Activated naive CD4-positive, alpha-beta T cell treated with anti-CD3 and anti-CD28 coated beads for 36 hours (primary cell): ENCODE data around the gene SPRTN. TPM values are rescaled to one million over a fixed set of nuclear protein-coding genes. Genes with fewer than 3 reads are reported as not detected.

Experiments used
- CTCF ChIA-PET: fragments of 350-600 bp; sonication (Branson Sonifier 250); formaldehyde crosslinking; loops from one replicate; lab custom pipeline; 2021; ENCODE audit warnings: antibody characterized with exemption; lab: Charles Lee
- DNase-seq: peaks from one replicate; pipeline ENCODE4 v3.0.0-alpha.2; 2020
- H3K27ac Mint-ChIP-seq: one replicate; pipeline ENCODE4 v1.8.0; 2021; ENCODE audit warnings: mild to moderate bottlenecking, mixed read lengths
- H3K27me3 Mint-ChIP-seq: one replicate; pipeline ENCODE4 v1.8.0; 2021; ENCODE audit warnings: low read depth, mixed read lengths
- H3K36me3 Mint-ChIP-seq: one replicate; pipeline ENCODE4 v1.8.0; 2021; ENCODE audit warnings: low read depth, mixed read lengths
- H3K4me1 Mint-ChIP-seq: one replicate; pipeline ENCODE4 v1.8.0; 2021; ENCODE audit warnings: low read depth, mixed read lengths
- H3K4me3 Mint-ChIP-seq: one replicate; pipeline ENCODE4 v1.8.0; 2021; ENCODE audit warnings: mild to moderate bottlenecking, moderate library complexity, mixed read lengths
- H3K9me3 Mint-ChIP-seq: one replicate; pipeline ENCODE4 v1.8.0; 2021; ENCODE audit warnings: mixed read lengths
- intact Hi-C: fragments of 100-400 bp; cut with micrococcal nuclease; formaldehyde crosslinking; loops from one replicate; pipeline ENCODE4 v1.15.1; 2023
- total RNA-seq, 2 experiments: library from RNA; stranded (reverse); gene quantifications; one replicate each; pipeline ENCODE4 v1.2.3, GENCODE V29; 2021

SPRTN gene, protein sequence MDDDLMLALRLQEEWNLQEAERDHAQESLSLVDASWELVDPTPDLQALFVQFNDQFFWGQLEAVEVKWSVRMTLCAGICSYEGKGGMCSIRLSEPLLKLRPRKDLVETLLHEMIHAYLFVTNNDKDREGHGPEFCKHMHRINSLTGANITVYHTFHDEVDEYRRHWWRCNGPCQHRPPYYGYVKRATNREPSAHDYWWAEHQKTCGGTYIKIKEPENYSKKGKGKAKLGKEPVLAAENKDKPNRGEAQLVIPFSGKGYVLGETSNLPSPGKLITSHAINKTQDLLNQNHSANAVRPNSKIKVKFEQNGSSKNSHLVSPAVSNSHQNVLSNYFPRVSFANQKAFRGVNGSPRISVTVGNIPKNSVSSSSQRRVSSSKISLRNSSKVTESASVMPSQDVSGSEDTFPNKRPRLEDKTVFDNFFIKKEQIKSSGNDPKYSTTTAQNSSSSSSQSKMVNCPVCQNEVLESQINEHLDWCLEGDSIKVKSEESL
- 1 to 10 TPM; 6.0 to 9.1 TPM for total RNA-seq

DNA sequence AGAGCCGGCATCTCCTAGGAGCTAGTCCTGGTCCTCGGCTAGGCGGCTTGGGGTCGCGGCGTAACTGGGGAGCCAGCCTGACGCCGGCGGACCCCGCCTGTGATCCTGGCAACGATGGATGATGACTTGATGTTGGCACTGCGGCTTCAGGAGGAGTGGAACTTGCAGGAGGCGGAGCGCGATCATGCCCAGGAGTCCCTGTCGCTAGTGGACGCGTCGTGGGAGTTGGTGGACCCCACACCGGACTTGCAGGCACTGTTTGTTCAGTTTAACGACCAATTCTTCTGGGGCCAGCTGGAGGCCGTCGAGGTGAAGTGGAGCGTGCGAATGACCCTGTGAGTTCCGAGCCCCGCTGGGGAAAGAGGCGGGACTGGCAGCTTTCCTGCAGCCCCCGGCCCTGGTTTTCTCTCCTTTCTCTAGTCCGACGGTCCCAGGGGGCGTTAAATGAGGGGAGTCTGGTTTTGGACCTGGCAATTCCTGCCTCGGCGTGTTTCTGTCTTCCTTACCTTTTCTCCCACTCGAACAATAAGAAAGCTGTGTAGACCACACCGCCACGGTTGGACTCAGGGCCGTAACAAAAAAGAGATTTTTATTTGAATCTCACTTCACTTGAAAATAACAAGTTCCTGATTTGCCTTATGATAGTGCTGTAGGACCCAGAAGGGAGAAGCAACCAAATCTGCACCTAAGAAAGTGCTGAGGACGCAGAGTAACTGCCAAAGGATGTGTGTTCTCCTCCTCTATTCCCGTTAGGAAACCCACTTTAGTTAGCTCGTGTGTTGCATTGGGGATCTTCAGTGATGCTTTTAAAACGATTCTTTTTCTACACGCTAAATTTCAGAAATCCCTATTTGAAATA, at the start of gene SPRTN:
SPRTN (plus strand) TSS at position 24 of the 859 bp plus-strand sequence; CDS start at position 115, 91 bp downstream.
- Mint-ChIP-seq H3K27me3 (no peaks in the 10 kb centered on the region), H3K36me3 (peaks cover 33% of the 10 kb centered on the region), H3K4me1 (peaks cover 49% of the 10 kb centered on the region), H3K4me3 (peak within 1 kb of the TSS; percentile 100), H3K27ac (peak within 1 kb of the TSS; percentile 97), H3K9me3 (peaks cover 3% of the 10 kb centered on the region)
- CTCF ChIA-PET: interaction anchor here (0.6 to 4.4 kb wide), 9 partner anchors 17 to 267 kb away, joined by 3 to 24 read pairs (median 3); no protein-coding TSS in a partner anchor
- intact Hi-C loops: loop anchor here (1.0 to 5.0 kb wide), 8 partner anchors 66 to 1464 kb away; partner anchors contain the start of genes ARV1, GNPAT, TSNAX and TTC13
- no peak for DNase-seq

DNA sequence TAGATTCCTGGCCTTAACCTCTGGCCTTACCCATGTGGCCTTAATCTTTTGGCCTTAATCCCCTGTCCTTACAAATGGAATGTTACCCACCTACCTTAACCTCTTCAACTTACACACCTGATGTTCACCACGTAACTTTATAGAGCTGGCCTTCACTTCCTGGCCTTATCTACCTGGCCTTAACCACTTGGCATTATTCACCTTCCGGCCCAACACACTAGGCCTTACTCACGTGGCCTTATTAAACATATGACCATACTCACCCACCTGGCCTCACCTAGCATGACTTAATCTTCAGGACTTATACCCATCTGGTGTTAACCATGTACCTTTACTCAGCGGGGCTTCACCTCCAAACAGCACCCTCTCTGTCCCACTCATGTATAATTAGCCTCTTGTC, 42.2 kb upstream of the SPRTN start:
- Mint-ChIP-seq H3K4me1 (no peaks in the 10 kb centered on the region), H3K27me3 (no peaks in the 10 kb centered on the region), H3K27ac (no peak overlapping the region), H3K4me3 (no peak overlapping the region), H3K9me3 (no peaks in the 10 kb centered on the region), H3K36me3 (no peaks in the 10 kb centered on the region)
- intact Hi-C loops: no loop called here
- no peak for DNase-seq
- CTCF ChIA-PET: interaction anchor here (0.6 kb wide), 1 partner anchor 61 kb away, joined by 3 read pairs; no protein-coding TSS in a partner anchor

DNA sequence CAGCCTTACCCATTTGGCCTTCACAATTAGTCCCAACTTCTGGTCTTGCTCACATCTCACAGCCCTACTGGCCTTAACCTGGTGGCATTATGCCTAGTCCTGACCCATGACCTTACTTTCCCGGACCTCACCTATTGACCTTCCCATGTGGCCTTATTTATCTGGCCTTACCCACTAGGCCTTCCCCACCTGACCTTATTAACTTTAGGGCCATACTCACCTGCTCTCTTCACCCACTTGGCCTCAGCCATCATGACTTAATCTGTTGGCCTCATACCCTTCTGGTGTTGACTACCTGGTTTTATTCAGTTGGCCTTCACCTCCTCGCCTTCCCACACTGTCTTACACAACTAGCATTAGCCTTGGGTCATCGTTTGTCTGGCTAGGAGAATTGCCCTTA, 36.1 kb upstream of the SPRTN start:
- no peak overlapping the region for H3K4me3 Mint-ChIP-seq
- no peaks in the 10 kb centered on the region for H3K4me1 Mint-ChIP-seq
- no peaks in the 10 kb centered on the region for H3K27me3 Mint-ChIP-seq
- no peak overlapping the region for H3K27ac Mint-ChIP-seq
- CTCF ChIA-PET: no interaction called here
- no peaks in the 10 kb centered on the region for H3K36me3 Mint-ChIP-seq
- intact Hi-C loops: no loop called here
- DNase-seq: no peak
- no peaks in the 10 kb centered on the region for H3K9me3 Mint-ChIP-seq

DNA sequence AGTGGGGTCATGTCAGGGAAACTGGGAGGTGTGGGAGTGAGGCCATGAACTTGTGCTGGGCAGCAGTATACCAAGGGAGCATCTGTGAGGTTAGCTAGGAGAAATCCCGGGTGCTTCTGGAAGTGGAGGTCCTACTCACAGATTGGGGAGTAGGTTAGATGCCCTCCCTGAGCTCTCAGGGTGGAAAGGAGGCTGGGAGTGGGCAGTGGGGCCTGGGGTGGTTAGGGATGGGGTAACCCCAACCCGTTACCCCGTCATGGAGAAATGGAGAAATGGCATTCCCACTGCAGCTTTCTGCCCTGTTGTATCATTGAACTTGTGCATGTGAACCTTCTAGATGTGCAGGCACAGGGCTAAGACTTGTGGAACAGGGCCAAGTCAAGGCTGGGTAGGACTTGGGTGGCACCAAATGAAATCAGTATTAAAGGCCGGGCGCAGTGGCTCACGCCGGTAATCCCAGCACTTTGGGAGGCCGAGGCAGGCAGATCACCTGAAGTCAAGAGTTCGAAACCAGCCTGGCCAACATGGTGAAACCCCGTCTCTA, 27.6 kb upstream of the SPRTN start:
- intact Hi-C loops: no loop called here
- H3K4me3 Mint-ChIP-seq: no peak overlapping the region
- no peak for DNase-seq
- H3K27ac Mint-ChIP-seq: no peak overlapping the region
- H3K9me3 Mint-ChIP-seq: no peaks in the 10 kb centered on the region
- CTCF ChIA-PET: no interaction called here
- no peaks in the 10 kb centered on the region for H3K36me3 Mint-ChIP-seq
- no peaks in the 10 kb centered on the region for H3K4me1 Mint-ChIP-seq
- H3K27me3 Mint-ChIP-seq: no peaks in the 10 kb centered on the region

- Mint-ChIP-seq H3K36me3 (no peaks in the 10 kb centered on the region), H3K9me3 (no peaks in the 10 kb centered on the region), H3K4me1 (no peaks in the 10 kb centered on the region), H3K27ac (no peak overlapping the region), H3K4me3 (no peak overlapping the region), H3K27me3 (no peaks in the 10 kb centered on the region)
- CTCF ChIA-PET: no interaction called here
- intact Hi-C loops: no loop called here
- no peak for DNase-seq
Measured at GRCh38 chr1:231311720-231312431, 26.2 kb upstream of the SPRTN start.

DNA sequence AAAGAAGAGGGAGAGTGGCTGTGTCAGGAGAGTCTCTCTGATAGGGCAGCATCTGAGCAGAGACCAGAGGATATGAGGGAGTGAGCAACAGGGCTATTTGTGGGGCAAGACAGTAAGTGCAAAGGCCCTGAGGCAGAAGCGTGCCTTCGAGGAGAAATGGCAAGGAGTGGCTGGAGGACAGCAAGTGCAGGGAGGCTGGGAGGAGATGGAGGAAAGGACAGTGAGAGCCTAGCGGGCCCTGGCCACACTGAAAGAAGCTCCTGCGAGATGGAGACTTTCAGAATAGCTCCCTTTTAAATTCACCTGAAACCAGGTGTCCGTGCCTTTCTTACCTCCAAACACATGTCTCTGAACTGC, 25.7 kb upstream of the SPRTN start:
- Mint-ChIP-seq H3K9me3 (no peaks in the 10 kb centered on the region), H3K4me1 (no peaks in the 10 kb centered on the region), H3K36me3 (no peaks in the 10 kb centered on the region), H3K27me3 (no peaks in the 10 kb centered on the region), H3K4me3 (no peak overlapping the region), H3K27ac (no peak overlapping the region)
- intact Hi-C loops: no loop called here
- no peak for DNase-seq
- CTCF ChIA-PET: no interaction called here

DNA sequence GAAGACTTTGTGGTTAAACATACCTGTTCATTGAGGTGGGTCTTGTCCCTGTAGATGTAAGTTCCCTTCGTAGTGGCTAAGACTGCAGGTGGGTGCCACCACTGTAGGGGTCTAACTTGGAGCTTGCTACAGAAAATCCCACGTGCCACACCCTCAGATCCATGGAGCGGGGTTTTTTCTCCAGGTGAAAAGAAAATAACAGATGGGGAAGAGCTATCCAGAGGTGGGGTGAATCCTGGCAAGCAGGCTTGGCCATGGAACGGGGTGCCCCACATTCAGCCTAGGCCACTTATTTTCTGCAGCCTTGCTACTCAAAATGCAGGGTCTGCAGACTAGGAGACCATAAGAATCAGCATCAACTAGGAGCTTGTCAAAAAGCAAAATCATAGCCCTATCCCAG, 24.4 kb upstream of the SPRTN start:
- Mint-ChIP-seq H3K27ac (no peak overlapping the region), H3K9me3 (no peaks in the 10 kb centered on the region), H3K4me1 (no peaks in the 10 kb centered on the region), H3K4me3 (no peak overlapping the region), H3K36me3 (no peaks in the 10 kb centered on the region), H3K27me3 (no peaks in the 10 kb centered on the region)
- CTCF ChIA-PET: interaction anchor here (1.0 to 4.4 kb wide), 2 partner anchors 8 to 23 kb away, joined by 3 to 24 read pairs; partner anchors contain the start of genes EXOC8 and SPRTN
- no peak for DNase-seq
- intact Hi-C loops: no loop called here

DNA sequence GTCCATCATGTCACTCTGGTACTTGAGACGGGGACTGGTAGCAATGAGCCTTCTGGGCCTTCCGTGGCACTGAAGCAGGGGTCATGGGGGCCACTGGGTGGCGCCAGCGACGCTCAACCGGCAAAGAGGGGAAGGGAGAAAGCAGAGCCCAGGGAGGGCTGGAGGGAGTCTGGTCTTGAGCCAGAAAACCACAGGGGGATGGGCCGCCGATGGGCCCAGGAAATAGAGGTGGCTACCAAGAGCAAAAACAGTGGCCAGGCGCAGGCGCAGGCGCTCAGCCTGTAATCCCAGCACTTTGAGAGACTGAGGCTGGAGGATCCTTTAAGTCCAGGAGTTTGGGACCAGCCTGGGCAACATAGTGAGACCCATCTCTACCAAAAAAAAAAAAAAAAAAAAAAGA, 22.2 kb upstream of the SPRTN start:
- CTCF ChIA-PET: interaction anchor here (0.6 to 4.4 kb wide), 14 partner anchors 20 to 290 kb away, joined by 3 to 24 read pairs (median 4); partner anchors contain the start of genes EXOC8 and SPRTN
- peak; percentile 62 for DNase-seq
- no peaks in the 10 kb centered on the region for H3K36me3 Mint-ChIP-seq
- no peaks in the 10 kb centered on the region for H3K27me3 Mint-ChIP-seq
- intact Hi-C loops: loop anchor here (1.0 kb wide), 2 partner anchors 274 to 288 kb away; no protein-coding TSS in a partner anchor
- H3K4me1 Mint-ChIP-seq: no peaks in the 10 kb centered on the region
- no peak overlapping the region for H3K27ac Mint-ChIP-seq
- no peaks in the 10 kb centered on the region for H3K9me3 Mint-ChIP-seq
- H3K4me3 Mint-ChIP-seq: no peak overlapping the region

DNA sequence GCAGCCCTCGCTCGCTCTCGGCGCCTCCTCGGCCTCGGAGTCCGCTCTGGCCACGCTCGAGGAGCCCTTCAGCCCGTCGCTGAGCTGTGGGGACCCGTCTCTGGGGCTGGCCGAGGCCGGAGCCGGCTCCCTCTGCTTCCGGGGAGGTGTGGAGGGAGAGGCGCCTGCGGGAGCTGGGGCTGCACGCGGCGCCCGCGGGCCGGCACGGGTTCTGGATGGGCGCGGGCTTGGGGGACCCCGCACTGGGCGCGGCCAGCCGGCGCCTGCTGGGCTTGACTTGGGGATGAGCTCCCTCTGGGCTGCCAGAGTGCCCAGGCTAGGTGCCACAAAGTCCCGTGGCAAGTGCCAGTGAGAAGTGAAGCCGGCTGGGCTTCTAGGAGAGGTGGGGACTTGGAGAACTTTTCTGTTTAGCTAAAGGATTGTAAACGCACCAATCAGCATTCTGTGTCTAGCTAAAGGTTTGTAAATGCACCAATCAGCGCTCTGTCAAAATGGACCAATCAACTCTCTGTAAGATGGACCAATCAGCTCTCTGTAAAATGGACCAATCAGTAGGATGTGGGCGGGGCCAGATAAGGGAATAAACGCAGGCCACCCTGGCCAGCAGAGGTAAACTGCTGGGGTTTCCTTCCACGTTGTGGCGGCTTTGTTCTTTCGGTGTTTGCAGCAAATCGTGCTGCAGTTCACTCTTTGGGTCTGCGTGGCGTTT, 20.6 kb upstream of the SPRTN start:
- Mint-ChIP-seq H3K4me1 (no peaks in the 10 kb centered on the region), H3K27me3 (no peaks in the 10 kb centered on the region), H3K4me3 (no peak overlapping the region), H3K27ac (no peak overlapping the region), H3K36me3 (no peaks in the 10 kb centered on the region), H3K9me3 (no peaks in the 10 kb centered on the region)
- CTCF ChIA-PET: interaction anchor here (0.6 to 4.4 kb wide), 4 partner anchors 19 to 289 kb away, joined by 3 to 24 read pairs (median 8); partner anchors contain the start of genes EXOC8 and SPRTN
- intact Hi-C loops: no loop called here
- DNase-seq: no peak

DNA sequence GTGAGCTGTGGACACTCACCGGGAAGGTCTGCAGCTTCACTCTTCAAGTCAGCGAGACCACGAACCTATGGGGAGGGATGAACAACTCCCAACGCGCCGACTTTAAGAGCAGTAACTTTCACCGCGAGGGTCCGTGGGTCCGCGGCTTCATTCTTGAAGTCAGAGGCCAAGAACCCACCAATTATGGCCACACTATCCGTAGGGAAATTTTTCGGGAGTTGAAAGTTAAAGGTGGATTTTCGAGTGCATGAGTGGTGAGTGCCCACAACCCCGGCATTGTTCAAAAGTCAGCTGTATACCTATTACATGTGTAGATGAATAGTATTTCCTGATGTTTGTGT, 20.1 kb upstream of the SPRTN start:
- no peaks in the 10 kb centered on the region for H3K4me1 Mint-ChIP-seq
- DNase-seq: no peak
- no peak overlapping the region for H3K4me3 Mint-ChIP-seq
- no peaks in the 10 kb centered on the region for H3K9me3 Mint-ChIP-seq
- H3K27ac Mint-ChIP-seq: no peak overlapping the region
- intact Hi-C loops: no loop called here
- CTCF ChIA-PET: interaction anchor here (0.6 to 4.4 kb wide), 5 partner anchors 18 to 1079 kb away, joined by 3 to 24 read pairs (median 4); partner anchors contain the start of genes EXOC8 and SPRTN
- H3K36me3 Mint-ChIP-seq: no peaks in the 10 kb centered on the region
- no peaks in the 10 kb centered on the region for H3K27me3 Mint-ChIP-seq

- Mint-ChIP-seq H3K4me1 (no peaks in the 10 kb centered on the region), H3K27ac (no peak overlapping the region), H3K4me3 (no peak overlapping the region), H3K9me3 (no peaks in the 10 kb centered on the region), H3K27me3 (no peaks in the 10 kb centered on the region), H3K36me3 (no peaks in the 10 kb centered on the region)
- DNase-seq: no peak
- CTCF ChIA-PET: interaction anchor here (0.6 to 1.2 kb wide), 3 partner anchors 19 to 1079 kb away, joined by 3 to 4 read pairs (median 3); partner anchors contain the start of gene EXOC8
- intact Hi-C loops: no loop called here
Measured at GRCh38 chr1:231318568-231318967, 19.5 kb upstream of the SPRTN start.
